OCI-LY3 (cell line): ENCODE measurements around the gene ILKAP.

Source experiments
- H2AFZ ChIP-seq: fragments of 200-600, 300-600 bp; shearing (Covaris generic); 2 replicates; pipeline ENCODE4 v1.6.0; 2014; ENCODE audit warnings: antibody characterized with exemption, low read depth, low read length
- H3K27ac ChIP-seq: fragments of 200-600, 300-600 bp; sonication (generic); 2 replicates; pipeline ENCODE4 v1.5.1; 2014; ENCODE audit warnings: mild to moderate bottlenecking, low read length, moderate library complexity, mixed read lengths
- H3K27me3 ChIP-seq: fragments of 200-600, 300-600 bp; sonication (generic); 2 replicates; pipeline ENCODE4 v1.6.1; 2014; ENCODE audit warnings: low read depth, low read length, mixed read lengths
- H3K36me3 ChIP-seq: fragments of 200-600, 300-600 bp; sonication (generic); replicated peaks from 2 replicates; pipeline ENCODE3; 2014; ENCODE audit warnings: low read depth, low read length, mixed read lengths
- H3K4me1 ChIP-seq: fragments of 300-600, 200-600 bp; sonication (generic); 2 replicates; pipeline ENCODE4 v1.6.1; 2014; ENCODE audit warnings: low read length, mixed read lengths
- H3K4me2 ChIP-seq: fragments of 200-600, 300-600 bp; sonication (generic); 2 replicates; pipeline ENCODE4 v1.6.1; 2014; ENCODE audit warnings: low read length, mixed read lengths
- H3K4me3 ChIP-seq: fragments of 300-600, 200-600 bp; sonication (generic); 2 replicates; pipeline ENCODE4 v1.5.1; 2014; ENCODE audit warnings: antibody characterized with exemption, mild to moderate bottlenecking, low read length, moderate library complexity
- H3K79me2 ChIP-seq: fragments of 300-600, 200-600 bp; shearing (Covaris generic); 2 replicates; pipeline ENCODE4 v1.6.1; 2014; ENCODE audit warnings: mild to moderate bottlenecking, low read length, mixed read lengths
- H3K9ac ChIP-seq: fragments of 300-600, 200-600 bp; shearing (Covaris generic); 2 replicates; pipeline ENCODE4 v1.6.0; 2014; ENCODE audit warnings: mild to moderate bottlenecking, low read length, moderate library complexity
- H3K9me3 ChIP-seq: fragments of 200-600, 300-600 bp; shearing (Covaris generic); 2 replicates; pipeline ENCODE4 v1.6.1; 2014; ENCODE audit warnings: low read length, mixed read lengths; ENCODE audit not compliant: insufficient read depth
- H4K20me1 ChIP-seq: fragments of 200-600, 300-600 bp; sonication (generic); 2 replicates; pipeline ENCODE4 v1.6.1; 2016; ENCODE audit warnings: low read length, mixed read lengths; ENCODE audit not compliant: insufficient read depth
- CTCF ChIP-seq: fragments of 200-600, 300-600 bp; sonication (generic); IDR thresholded peaks from 2 replicates; pipeline ENCODE4 v1.5.1; 2014; ENCODE audit warnings: antibody characterized with exemption, low read length, low read depth
- EZH2phosphoT487 ChIP-seq: fragments of 200-600 bp; shearing (Covaris generic); IDR thresholded peaks from 2 replicates; pipeline ENCODE4 v1.6.1; 2018; ENCODE audit warnings: antibody characterized with exemption, mixed run types, low read depth

Gene ILKAP

GRCh38 chr2:238132463-238133450 is 70.7 kb downstream of the ILKAP start:
- Histone ChIP-seq H4K20me1 (no peaks in the 10 kb centered on the region), H3K9me3 (no peaks in the 10 kb centered on the region), H3K9ac (no peak overlapping the region), H2AFZ (no peak overlapping the region), H3K36me3 (no peaks in the 10 kb centered on the region), H3K79me2 (no peaks in the 10 kb centered on the region), H3K4me1 (no peaks in the 10 kb centered on the region), H3K4me3 (no peak overlapping the region), H3K27me3 (no peaks in the 10 kb centered on the region), H3K4me2 (no peak overlapping the region), H3K27ac (no peak overlapping the region)
- TF ChIP-seq EZH2phosphoT487 (no peak), CTCF (no peak)

- no peaks in the 10 kb centered on the region for H3K4me1 ChIP-seq
- H2AFZ ChIP-seq = no peak overlapping the region
- no peak overlapping the region for H3K27ac ChIP-seq
- H3K36me3 ChIP-seq = no peaks in the 10 kb centered on the region
- H3K4me2 ChIP-seq = no peak overlapping the region
- H3K4me3 ChIP-seq = no peak overlapping the region
- no peaks in the 10 kb centered on the region for H3K79me2 ChIP-seq
- no peaks in the 10 kb centered on the region for H3K9me3 ChIP-seq
- TF ChIP-seq EZH2phosphoT487 (no peak), CTCF (no peak)
- H3K9ac ChIP-seq = no peak overlapping the region
- no peaks in the 10 kb centered on the region for H3K27me3 ChIP-seq
- no peaks in the 10 kb centered on the region for H4K20me1 ChIP-seq
Observed at GRCh38 chr2:238131761-238132462, 71.6 kb downstream of the ILKAP start.

- Histone ChIP-seq H3K4me1 (no peaks in the 10 kb centered on the region), H3K27ac (no peak overlapping the region), H3K27me3 (no peaks in the 10 kb centered on the region), H3K9me3 (0 out of 2 replicates have a peak, but pooled peaks cover 4% of the 10 kb centered on the region), H3K4me3 (no peak overlapping the region), H2AFZ (no peak overlapping the region), H3K36me3 (no peaks in the 10 kb centered on the region), H4K20me1 (no peaks in the 10 kb centered on the region), H3K9ac (no peak overlapping the region), H3K4me2 (0 out of 2 replicates have a peak overlapping the region, but pooled peaks have one; percentile 7), H3K79me2 (no peaks in the 10 kb centered on the region)
- TF ChIP-seq EZH2phosphoT487 (no peak), CTCF (peak; percentile 12; the same call in 1 of the 2 replicates)
Observed at GRCh38 chr2:238130696-238131628, 72.5 kb downstream of the ILKAP start.
